PC-9 (cell line): ENCODE results near the gene ZSWIM4.

Experiments used
- EZH2 ChIP-seq: fragments of 200-600 bp; sonication (generic); IDR thresholded peaks from 2 replicates; pipeline ENCODE4 v1.8.0; 2017; ENCODE audit warnings: antibody characterized with exemption, low read depth
- TF ChIP-seq, protein P1 (sequence below): fragments of 200-600 bp; sonication (generic); conservative IDR thresholded peaks from 2 replicates; pipeline ENCODE4 v1.6.1; 2017; ENCODE audit warnings: mixed run types, antibody characterized with exemption, mild to moderate bottlenecking, moderate library complexity

DNA sequence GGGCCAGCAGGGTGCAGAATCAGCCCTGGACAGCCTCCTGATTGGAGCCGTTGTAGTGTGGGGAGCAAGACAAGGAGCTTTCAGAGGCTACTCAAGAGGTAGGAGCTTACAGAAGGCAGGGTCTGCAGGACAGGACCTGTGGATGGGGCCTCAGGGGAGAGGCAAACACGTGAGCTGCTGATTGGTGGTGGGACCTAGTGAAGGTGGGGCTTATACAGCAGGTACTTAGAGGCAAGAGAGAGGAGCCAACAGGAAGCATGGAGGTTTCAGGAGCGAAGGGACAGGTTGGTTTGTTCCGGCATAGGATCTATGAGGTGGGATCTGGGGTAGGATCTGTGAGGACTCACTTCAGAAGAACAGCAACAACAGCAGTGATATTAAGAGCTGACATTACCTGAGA, 32.4 kb downstream of the ZSWIM4 start:
- TF ChIP-seq, protein P1, sequence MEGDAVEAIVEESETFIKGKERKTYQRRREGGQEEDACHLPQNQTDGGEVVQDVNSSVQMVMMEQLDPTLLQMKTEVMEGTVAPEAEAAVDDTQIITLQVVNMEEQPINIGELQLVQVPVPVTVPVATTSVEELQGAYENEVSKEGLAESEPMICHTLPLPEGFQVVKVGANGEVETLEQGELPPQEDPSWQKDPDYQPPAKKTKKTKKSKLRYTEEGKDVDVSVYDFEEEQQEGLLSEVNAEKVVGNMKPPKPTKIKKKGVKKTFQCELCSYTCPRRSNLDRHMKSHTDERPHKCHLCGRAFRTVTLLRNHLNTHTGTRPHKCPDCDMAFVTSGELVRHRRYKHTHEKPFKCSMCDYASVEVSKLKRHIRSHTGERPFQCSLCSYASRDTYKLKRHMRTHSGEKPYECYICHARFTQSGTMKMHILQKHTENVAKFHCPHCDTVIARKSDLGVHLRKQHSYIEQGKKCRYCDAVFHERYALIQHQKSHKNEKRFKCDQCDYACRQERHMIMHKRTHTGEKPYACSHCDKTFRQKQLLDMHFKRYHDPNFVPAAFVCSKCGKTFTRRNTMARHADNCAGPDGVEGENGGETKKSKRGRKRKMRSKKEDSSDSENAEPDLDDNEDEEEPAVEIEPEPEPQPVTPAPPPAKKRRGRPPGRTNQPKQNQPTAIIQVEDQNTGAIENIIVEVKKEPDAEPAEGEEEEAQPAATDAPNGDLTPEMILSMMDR: no peak
- TF ChIP-seq EZH2: no peak
